Tongue (tissue), 2 donors: ENCODE measurements around the gene MRPL20. TPM values are rescaled to one million over a fixed set of nuclear protein-coding genes. Genes with fewer than 3 reads are reported as not detected.
"Not testable (repeated sequence)": the region's sequence is repeated elsewhere in the genome, so short reads cannot be mapped to it uniquely, and the experiment has no call there.

Source experiments
- DNase-seq: peaks from one replicate; pipeline ENCODE4 v3.0.0-alpha.2; 2015
- total RNA-seq: library from RNA; depleted of rRNA; stranded (reverse); fragments of >200 nt; gene quantifications from one replicate; pipeline ENCODE4 v1.2.3, GENCODE V29; 2014

Gene MRPL20
- total RNA-seq, 1 donor from 2014 or later, result 101 TPM

DNA sequence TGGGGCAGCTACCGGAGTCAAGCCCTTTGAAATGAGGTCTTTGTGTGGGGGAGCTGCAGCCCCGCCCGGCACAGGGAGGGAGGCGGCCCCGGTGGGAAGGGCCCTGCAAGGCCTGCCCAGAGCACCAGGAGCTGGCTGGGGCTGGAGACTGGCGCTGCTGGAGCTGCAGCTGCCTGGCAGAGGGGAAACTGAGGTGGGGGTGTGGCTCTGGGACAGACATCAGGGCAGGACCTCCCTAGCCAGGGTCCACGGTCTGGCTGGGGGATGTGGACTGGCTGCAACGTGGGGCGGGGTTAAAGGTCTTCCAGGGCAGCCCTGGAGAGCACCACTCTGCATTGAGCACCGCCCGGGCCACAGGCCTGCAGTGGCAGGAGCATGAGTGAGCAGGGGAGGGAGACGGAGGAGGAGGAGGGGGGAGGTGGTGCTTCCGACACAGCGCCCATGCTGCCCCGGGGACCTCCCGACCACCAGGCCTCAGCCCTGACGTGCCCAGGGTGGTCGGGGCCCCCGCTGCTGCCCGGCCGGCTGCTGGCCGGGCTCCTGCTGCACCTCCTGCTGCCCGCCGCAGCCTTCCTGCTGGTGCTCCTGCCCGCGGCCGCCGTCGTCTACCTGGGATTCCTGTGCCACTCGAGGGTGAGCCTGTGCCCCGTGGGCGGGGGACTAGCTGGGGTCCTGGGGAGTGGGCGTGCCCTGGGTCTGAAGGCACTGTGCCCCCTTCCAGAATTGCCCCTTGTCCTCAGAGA, 18.8 kb upstream of the MRPL20 start:
- DNase-seq, result no peak

DNA sequence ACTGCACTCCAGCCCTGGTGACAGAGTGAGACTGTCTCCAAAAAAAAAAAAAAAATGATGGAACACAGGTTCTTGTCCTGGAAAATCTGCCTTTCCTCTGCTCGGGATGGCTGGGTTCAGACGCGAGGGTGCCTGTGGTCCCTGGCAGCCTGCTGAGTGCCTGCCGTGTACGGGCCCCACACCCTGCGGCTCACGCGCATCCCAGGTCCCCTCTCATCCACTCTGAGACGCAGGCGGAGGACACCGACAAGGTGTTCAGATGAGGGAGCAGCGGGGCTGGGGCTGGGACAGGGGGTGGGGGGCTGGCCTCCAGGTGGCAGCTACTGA, 18.3 kb upstream of the MRPL20 start:
- no peak for DNase-seq

DNA sequence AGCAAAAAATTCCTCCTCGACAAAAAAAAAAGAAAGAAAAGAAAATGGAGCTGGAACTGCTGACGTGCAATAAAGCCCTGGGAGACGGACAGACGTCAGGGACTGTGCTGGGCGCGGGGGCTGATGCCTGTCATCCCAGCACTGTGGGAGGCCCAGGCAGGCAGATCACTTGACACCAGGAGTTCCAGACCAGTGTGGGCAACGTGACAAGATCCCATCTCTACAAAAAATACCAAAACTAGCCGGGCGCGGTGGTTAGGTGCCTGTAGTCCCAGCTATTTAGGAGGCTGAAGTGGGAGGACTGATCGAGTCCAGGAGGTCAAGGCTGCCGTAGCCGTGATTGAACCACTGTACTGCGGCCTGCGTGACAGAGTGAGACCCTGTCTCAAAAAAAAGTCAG, 17.6 kb upstream of the MRPL20 start:
- DNase-seq, result no peak

DNA sequence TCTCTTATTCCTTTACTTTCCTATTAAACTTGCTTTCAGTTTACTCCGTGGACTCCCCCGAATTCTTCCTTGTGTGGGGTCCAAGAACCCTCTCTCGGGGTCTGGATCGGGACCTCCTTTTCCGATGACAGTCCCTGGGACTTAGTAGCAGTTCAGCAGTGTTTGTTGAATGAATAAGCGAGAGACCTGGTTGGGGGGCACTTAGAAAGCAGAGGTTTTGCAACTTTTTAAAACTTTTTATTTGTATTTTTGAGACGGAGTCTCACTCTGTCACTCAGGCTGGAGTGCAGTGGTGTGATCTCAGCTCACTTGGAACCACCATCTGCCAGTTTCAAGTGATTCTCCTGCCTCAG, 16.1 kb upstream of the MRPL20 start:
- no peak for DNase-seq

DNA sequence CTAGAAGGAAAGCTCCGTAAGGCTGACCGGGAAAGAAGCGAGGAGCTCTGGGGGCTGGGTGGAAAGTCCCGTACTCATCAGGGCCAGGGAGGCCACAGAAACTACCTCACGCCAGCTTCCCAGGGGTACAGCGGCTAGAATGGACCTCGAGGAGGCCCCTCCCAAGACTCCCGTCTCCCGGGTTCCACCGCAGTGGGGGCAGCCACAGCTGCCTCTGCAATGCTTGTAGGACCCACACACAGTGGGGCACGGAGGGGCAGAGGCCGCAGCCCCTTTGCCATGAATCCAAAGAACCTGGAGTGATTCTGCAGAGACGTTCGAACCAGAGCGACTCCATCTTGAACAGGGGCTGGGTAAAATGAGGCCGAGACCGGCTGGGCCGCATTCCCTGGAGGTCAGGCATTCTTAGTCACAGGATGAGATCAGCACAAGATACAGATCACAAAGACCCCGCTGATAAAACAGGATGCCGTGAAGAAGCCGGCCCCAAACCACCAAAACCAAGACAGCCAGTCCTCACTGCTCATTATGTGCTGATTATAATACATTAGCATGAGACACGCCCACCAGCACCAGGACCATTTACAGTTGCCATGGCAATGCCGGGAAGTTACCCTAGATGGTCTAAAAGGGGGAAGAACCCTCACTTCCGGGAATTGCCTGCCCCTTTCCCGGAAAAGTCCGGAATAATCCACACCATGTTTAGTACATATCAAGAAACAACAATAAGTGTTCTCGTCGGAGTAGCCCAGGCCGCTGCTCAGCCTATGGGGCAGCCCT, 15.6 kb upstream of the MRPL20 start:
- no peak for DNase-seq

DNA sequence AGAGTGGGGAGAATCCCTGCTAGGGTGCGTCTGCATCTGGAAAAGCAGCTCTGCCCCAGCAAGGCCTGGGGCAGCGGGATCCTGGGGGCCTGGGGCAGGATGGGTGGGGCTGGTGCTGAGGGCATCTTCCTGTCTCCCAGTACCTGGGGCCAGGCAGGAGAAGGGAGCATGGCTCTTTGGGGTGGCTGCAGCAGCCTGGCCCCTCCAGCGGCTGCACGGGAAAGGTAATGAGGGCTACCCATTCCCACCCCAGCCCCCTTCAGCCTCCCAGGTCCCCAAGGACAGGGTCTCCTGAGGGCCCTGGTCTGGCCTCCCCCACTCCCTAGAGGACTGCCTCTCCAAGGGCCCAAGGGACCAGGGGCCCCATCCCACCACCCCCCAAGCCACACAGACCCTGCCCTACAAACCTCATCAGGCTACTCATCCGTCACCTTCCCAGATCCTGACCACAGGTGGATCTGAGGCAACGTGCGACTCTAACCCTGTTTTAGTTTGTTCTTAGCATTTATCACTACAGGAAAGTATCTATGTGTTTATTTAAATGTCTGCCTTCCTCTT, 14.9 kb upstream of the MRPL20 start:
- DNase-seq, result no peak

DNA sequence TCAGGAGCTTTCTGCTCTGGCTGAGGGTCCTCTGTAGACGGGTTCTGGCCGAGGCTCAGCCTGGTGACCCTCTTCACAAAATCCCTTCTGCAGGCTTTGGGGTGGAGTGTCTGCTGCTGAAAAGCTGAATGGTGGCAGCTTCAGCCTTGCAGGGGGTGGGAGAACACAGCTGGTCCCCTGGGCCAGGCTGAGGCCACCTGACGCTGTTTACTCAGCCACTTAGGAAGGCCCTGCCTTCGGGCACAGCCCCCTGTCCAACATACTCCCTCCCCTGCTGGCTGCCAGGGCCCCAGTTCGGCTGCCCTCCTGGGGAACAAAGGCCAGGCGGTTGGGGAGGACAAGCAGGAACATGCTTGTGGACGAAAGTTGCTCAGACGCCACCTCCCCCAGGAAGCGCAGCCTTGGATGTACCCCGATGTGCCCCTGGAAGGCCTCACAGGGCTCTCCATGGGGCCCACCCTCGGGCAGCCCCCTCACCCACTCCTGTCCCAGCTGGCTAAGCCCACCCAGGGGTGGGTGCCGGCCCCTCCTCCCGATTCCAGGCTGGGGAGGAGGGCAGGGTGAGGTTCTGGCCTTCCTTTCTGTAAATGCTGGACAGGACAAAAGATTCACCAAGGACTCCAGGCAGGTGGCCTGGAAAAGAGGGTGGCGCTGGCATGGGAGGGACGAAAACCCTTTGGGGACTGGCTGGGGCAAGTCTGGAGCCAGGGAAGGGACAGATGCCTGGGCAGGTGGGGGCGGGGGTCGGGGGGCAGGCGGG, 14.2 kb upstream of the MRPL20 start, which contains the start of gene ANKRD65:
TSS of gene ANKRD65 (minus strand) at position 130 of the 760 bp plus-strand sequence. CDS start 271 bp downstream, outside the sequence.
- peak; percentile 68 for DNase-seq

DNA sequence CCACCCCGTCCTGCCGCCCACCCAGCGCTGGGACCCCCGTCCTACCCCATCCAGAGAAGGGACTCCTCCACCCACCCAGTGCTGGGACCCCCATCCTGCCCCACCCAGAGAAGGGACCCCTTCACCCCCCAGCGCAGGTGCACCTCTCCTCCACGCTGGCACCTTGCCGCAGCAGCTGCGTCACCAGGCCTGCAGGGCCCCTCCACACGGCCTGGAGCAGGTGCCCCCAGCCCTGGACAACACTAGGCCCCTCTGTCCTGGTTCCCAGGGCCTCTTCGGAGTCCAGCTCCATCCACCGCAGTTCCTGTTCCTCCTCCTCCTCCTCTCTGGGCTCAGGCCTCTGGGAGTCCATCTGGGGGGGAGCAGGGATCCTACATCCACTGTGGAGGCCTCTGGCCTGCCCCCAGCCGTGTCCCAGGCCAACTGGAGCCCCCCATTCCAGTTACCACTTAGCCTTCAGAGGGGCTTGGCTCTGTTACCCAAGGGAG, 13.6 kb upstream of the MRPL20 start:
- no peak for DNase-seq

DNA sequence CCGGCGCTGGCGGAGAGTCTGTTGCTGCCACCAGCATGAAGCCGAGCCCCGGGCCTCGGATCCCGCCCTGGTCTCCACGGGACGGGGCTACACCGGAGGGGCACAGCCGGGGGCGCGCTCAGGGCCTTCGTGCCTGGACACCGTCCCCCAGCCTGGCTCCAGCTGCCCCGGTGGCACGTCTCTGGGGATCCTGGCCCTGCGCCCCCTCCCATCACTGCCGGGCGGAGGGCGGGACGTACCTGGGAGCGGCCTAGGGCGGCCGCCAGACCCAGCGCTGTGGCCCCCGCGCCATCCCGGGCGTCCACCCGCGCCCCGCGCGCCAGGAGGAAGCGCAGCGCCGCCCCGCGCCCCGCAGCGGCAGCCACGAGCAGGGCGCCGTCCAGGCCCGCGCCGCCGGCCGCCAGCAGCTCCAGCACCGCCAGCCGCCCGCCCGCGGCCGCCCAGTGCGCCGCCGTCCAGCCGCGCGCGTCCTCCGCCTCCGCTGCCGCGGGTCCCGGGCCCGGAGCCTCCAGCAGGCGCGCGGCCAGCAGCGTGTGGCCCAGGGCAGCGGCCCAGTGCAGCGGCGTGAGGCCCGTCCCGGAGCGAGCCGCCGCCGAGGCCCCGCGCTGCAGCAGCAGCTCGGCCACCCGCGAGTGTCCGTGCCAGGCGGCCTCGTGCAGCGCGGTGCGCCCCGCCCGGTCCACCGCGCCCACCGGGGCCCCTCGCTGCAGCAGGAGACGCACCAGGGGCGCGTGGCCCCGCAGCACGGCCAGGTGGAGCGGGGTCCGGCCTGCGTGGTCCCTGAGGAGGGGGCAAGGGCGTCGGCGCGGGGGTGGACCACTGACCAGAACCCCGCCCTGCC, 12.9 kb upstream of the MRPL20 start:
- peak; percentile 46 for DNase-seq

DNA sequence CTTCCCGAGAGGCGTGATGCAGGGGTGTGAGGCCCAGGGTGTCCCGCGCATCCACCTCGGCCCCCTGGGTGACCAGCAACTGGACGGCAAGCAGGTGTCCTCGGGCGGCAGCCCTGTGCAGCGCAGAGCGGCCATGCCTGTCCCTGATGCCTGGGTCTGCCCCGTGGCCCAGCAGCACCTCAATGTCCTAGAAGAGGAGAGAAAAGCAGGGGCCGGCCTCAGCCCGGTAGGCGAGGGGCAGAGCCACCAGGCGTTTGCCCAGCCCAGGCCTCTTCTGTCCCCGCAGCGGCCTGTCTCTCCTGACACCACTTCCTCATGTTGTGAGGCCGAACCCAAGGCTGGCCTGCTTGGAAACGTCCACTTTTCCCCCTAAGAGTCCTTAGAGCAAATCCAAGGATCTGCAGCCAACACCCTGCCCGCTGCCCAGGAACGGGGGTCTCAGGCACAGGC, 12.3 kb upstream of the MRPL20 start:
- DNase-seq, result no peak

DNA sequence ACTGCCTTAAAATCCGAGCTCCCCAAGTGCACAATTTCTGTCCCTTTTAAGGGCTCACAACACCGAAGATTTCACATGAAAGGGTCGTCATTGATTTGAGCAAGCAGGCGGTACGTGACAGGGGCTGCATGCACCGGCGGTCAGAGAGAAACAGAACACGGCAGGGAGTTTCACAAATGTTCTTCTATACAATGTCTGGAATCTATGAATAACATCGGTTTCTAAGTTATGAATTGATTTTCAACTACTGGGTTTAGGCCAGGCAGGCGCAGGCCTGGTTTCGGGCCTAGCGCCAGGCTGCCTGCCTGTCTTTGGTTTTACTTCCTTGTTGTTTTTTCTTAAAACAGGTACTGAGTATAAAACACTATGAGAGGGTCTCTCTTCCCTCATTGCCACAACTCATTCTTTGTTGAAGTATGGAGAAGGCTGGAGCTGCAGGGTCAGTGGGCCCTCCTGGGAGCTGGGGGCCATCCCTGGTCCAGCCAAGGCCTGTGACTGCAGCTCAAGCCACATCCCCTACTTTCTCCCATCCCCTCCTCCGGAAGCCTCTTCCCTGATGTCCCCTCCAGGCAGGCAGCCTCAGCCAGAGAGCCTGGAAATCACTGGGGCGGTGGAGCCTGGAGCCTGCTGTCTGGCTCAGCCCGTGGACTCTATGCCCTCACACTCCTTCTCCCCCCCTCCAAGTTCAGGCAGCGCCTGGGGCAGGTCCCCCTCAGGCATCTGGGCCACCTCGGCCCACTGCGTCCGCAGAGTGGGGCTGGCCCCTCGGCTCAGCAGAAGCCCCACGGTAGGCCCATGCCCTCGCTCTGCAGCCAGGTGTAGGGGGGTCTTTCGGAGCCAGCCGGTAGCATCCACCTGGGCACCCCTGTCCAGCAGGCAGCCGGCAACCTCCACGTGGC, 11.6 kb upstream of the MRPL20 start:
- DNase-seq, result no peak

DNA sequence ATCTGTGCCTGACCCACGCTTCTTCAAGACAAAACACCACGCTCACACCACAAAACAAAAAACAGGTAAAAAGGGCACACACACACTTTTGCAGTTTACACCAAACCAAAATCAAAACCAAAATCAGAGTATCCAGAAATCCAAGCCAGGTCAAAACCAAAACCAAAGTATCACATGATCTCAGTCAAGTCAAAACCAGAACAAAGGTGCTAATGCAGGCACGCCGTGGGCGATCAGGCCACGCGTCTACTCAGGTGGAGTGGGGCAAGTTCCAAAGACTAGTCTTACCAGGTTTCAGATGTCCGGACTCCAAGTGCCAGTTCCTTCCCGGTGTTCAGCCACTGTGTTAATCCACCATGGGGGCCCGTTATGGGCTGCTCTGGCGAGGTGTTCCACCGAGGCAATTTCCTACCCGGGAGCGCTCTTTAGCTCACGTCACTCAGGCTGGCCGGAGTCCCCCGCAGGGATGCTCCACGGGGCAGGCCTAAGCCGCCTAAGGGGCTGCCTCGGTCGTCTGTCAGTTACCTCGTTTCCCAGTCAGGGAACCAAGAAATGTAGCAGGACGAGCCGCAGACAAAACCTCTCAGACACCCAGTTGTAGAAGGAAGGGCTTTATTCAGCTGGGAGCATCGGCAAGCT, 10.9 kb upstream of the MRPL20 start:
- DNase-seq, result not testable (repeated sequence)

DNA sequence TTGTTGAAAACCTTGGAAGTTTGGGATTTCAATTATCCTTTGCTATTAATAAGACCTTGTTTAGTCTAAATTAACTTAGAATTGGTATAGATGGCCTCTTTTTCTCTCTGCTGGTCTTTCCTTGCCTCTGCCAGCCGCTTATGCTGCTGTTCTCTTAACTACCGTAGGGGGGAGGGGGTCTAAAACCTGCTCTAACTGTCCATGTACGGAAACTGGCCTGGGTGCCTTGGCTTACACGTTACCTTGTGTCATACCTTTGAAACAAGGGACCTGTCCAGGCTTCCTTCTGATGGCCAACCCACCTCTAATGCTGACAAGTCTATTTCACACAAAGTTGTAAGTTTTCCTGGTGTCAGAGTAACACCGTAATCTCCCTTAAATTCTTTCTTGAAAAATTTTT, 10.3 kb upstream of the MRPL20 start:
- not testable (repeated sequence) for DNase-seq

DNA sequence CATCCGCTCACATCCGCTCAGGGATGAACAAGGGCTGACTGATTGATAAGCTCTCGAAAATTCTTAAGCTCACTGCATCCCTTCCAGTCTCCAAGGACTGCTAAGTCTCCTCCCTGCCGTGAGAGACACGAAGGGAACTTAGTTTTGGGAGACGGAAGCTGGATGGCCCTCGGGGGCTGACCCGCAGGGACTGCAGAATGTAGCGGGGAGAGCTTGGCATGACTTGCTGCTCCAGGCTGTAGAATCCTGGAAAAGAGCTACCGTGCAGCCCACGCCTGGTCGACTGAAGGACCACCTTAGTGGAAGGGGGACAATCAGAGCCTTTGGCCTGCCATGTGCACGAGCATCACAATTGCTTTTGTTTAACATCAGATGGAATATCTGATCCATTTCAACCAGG, 8.7 kb upstream of the MRPL20 start:
- DNase-seq, result no peak

DNA sequence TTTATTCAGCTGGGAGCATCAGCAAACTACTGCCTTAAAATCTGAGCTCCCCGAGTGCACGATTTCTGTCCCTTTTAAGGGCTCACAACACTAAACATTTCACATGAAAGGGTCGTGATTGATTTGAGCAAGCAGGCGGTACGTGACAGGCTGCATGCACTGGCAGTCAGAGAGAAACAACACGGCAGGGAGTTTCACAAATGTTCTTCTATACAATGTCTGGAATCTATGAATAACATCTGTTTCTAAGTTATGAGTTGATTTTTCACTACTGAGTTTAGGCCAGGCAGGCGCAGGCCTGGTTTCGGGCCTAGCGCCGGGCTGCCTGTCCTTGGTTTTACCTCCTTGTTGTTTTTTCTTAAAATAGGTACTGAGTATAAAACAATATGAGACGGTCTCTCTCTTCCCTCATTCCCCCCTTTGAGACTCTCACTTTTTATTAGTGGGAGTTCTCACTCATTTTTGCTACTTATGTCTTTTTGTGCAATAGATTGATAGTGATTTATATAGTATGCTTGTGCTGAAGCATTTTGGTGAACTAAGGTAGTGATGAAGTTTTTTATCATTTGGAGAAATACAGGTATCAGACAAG, 5.3 kb upstream of the MRPL20 start:
- DNase-seq, result not testable (repeated sequence)

DNA sequence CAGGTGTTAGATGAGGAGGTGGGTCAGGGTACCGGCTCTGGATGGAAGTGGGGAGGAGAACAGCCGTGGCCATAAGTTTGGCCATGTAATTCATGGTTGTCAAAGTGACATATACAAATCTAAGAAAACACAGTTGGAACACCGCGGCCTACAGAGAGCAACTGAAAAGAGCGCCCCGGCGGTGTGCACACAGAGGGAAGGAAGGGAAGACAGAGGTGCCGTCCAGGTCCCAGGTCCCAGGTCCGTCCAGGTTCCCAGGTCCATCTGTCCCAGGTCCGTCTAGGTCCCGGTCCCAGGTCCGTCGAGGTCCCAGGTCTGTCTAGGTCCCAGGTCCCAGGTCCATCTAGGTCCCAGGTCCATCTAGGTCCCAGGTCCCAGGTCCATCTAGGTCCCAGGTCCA, 4.5 kb upstream of the MRPL20 start:
- DNase-seq, result no peak

DNA sequence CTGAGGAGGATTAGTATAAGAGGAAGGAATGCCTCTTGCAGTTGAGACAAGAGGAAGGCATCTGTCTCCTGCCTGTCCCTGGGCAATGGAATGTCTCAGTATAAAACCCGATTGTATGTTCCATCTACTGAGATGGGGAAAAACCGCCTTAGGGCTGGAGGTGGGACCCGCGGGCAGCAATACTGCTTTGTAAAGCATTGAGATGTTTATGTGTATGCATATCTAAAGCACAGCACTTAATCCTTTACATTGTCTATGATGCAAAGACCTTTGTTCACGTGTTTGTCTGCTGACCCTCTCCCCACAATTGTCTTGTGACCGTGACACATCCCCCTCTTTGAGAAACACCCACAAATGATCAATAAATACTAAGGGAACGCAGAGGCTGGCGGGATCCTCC, 3.1 kb upstream of the MRPL20 start:
- not testable (repeated sequence) for DNase-seq

DNA sequence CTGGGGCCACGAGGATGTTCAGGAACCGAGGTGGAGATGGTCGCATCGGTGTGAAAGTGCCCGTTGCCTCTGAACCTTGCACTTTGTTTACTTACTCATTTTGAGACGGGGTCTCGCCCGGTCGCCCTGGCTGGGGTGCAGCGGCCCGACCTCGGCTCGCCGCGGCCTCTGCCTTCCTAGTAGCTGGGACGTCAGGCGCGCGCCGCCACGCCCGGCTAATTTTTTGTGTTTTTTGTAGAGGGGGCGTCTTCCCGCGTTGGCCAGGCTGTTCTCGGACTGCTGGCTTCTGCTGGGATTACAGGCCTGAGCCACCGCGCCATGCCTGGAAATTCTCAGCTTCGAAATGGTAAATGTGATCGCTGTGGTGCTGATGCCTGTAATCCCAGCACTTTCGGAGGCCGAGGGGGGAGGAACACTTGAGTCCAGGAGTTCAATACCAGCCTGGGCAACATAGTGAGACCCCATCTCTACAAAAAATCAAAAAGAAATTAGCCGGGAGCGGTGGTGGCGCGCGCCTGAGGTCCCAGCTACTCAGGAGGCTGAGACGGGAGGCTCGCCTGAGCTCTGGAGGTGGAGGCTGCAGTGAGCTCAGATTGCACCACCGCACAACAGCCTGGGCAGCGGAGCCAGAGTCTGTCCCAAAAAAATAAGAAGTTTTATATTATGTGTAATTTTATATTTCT, 684 bp upstream of the MRPL20 start:
- DNase-seq, result peak; percentile 35
